Peyer's patch (tissue), 4 donors: Measurements from ENCODE around the gene ST7. TPM values are rescaled to one million over a fixed set of nuclear protein-coding genes. Genes with fewer than 3 reads are reported as not detected.

Source experiments
- DNase-seq, 3 donors: peaks; one replicate each; pipeline ENCODE4 v3.0.0-alpha.2; 2017 to 2019
- H3K27ac ChIP-seq, 4 donors: fragments of 200-600 bp; sonication (generic); one replicate each; pipeline ENCODE4 v1.5.1; 2016 to 2019
- H3K27me3 ChIP-seq, 2 donors: fragments of 200-600 bp; sonication (generic); one replicate each; pipeline ENCODE4 v1.5.1; 2019
- H3K36me3 ChIP-seq, 3 donors: fragments of 200-600 bp; sonication (generic); one replicate each; pipeline ENCODE4 v1.5.1; 2016 to 2019
- H3K4me1 ChIP-seq, 4 donors: fragments of 200-600 bp; sonication (generic); one replicate each; pipeline ENCODE4 v1.5.1; 2016 to 2019
- H3K4me3 ChIP-seq, 4 donors: fragments of 200-600 bp; sonication (generic); 1 replicate in 3 of 4; 2 replicates in 1 of 4; pipeline ENCODE4 v1.5.1; 2016 to 2019; ENCODE audit warnings: mild to moderate bottlenecking in 1 of 4
- H3K9me3 ChIP-seq, 4 donors: fragments of 200-600 bp; sonication (generic); one replicate each; pipeline ENCODE4 v1.5.1; 2016 to 2019; ENCODE audit warnings: mild to moderate bottlenecking in 1 of 4
- CTCF ChIP-seq, 6 experiments: fragments of 450-650 bp in 4 of 6; fragments of 200-600 bp in 2 of 6; sonication (generic) in 1 of 6; IDR thresholded peaks; one replicate each; pipeline ENCODE4 v1.5.1; 2017 to 2019; ENCODE audit warnings: antibody characterized with exemption in 6 of 6, mild to moderate bottlenecking in 3 of 6, moderate library complexity in 1 of 6
- POLR2A ChIP-seq, 2 donors: fragments of 450-650 bp; IDR thresholded peaks; one replicate each; pipeline ENCODE4 v1.5.1; 2017; ENCODE audit warnings: antibody characterized with exemption in 2 of 2, mild to moderate bottlenecking in 2 of 2, moderate library complexity in 2 of 2
- total RNA-seq, 4 donors: library from RNA; depleted of rRNA; stranded (reverse); fragments of >200 nt; gene quantifications; one replicate each; pipeline ENCODE4 v1.1.0, GENCODE V29; 2016

ST7 gene
- total RNA-seq, 4 donors from 2014 or later: 26.8 to 39.6 (median 29.8) TPM

- TF ChIP-seq POLR2A (IDR thresholded peaks at IDR 0.05) (no peak), CTCF (IDR thresholded peaks at IDR 0.05) (no peak)
- H3K4me3 ChIP-seq: no peak overlapping the region
- no peaks in the 10 kb centered on the region for H3K9me3 ChIP-seq
- H3K36me3 ChIP-seq: no peaks in the 10 kb centered on the region
- no peak overlapping the region for H3K27ac ChIP-seq
- H3K27me3 ChIP-seq: no peaks in the 10 kb centered on the region
- H3K4me1 ChIP-seq: no peaks in the 10 kb centered on the region
- no peak for DNase-seq
Measured at GRCh38 chr7:117068511-117069145, 115.3 kb downstream of the ST7 start.

- no peak for DNase-seq
- no peak for TF ChIP-seq POLR2A (IDR thresholded peaks at IDR 0.05)
- no peak for TF ChIP-seq CTCF (IDR thresholded peaks at IDR 0.05)
- no peak overlapping the region for H3K27ac ChIP-seq
Measured at GRCh38 chr7:117069379-117069778, 116.1 kb downstream of the ST7 start.

GRCh38 chr7:117071551-117071950 is 118.2 kb downstream of the ST7 start:
- DNase-seq: no peak
- Histone ChIP-seq H3K27me3 (no peaks in the 10 kb centered on the region), H3K9me3 (no peaks in the 10 kb centered on the region), H3K27ac (no peak overlapping the region), H3K4me3 (no peak overlapping the region), H3K4me1 (no peaks in the 10 kb centered on the region), H3K36me3 (no peaks in the 10 kb centered on the region)
- TF ChIP-seq CTCF (IDR thresholded peaks at IDR 0.05) (no peak), POLR2A (IDR thresholded peaks at IDR 0.05) (no peak)

More at GRCh38 chr7:117069379-117069778, 116.1 kb downstream of the ST7 start:
- no peaks in the 10 kb centered on the region for H3K36me3 ChIP-seq
- no peaks in the 10 kb centered on the region for H3K4me1 ChIP-seq
- H3K4me3 ChIP-seq: no peak overlapping the region
- no peaks in the 10 kb centered on the region for H3K27me3 ChIP-seq
- no peaks in the 10 kb centered on the region for H3K9me3 ChIP-seq

- TF ChIP-seq CTCF (IDR thresholded peaks at IDR 0.05) (no peak), POLR2A (IDR thresholded peaks at IDR 0.05) (no peak)
- DNase-seq: no peak
- no peaks in the 10 kb centered on the region for H3K4me1 ChIP-seq
- H3K36me3 ChIP-seq: no peaks in the 10 kb centered on the region
- H3K4me3 ChIP-seq: no peak overlapping the region
- no peaks in the 10 kb centered on the region for H3K27me3 ChIP-seq
- no peaks in the 10 kb centered on the region for H3K9me3 ChIP-seq
- no peak overlapping the region for H3K27ac ChIP-seq
Measured at GRCh38 chr7:117072620-117073118, 119.4 kb downstream of the ST7 start.

GRCh38 chr7:117074378-117074777 is 121.1 kb downstream of the ST7 start:
- Histone ChIP-seq H3K27ac (no peak overlapping the region), H3K9me3 (no peaks in the 10 kb centered on the region), H3K4me1 (no peaks in the 10 kb centered on the region), H3K27me3 (no peaks in the 10 kb centered on the region), H3K4me3 (no peak overlapping the region), H3K36me3 (no peaks in the 10 kb centered on the region)
- DNase-seq: no peak
- TF ChIP-seq CTCF (IDR thresholded peaks at IDR 0.05): no peak
- no peak for TF ChIP-seq POLR2A (IDR thresholded peaks at IDR 0.05)
